Activated B cell treated with CpG ODN at 0.5 μM for 24 hours (primary cell): ENCODE measurements around the gene LSM2. TPM values are rescaled to one million over a fixed set of nuclear protein-coding genes. Genes with fewer than 3 reads are reported as not detected.

Source experiments
- ATAC-seq: fragments of 200-7000 bp; cut with Tn5 transposase; one replicate; pipeline ENCODE4 v1.10.0; 2021; ENCODE audit warnings: low read depth, mild to moderate bottlenecking, moderate library complexity
- CTCF ChIA-PET: fragments of 350-600 bp; sonication (Branson Sonifier 250); formaldehyde crosslinking; loops from one replicate; lab custom pipeline; 2021; ENCODE audit warnings: antibody characterized with exemption; lab: Charles Lee
- POLR2A ChIA-PET: fragments of 350-600 bp; sonication (Branson Sonifier 250); formaldehyde crosslinking; loops from one replicate; lab custom pipeline; 2021; ENCODE audit warnings: antibody characterized with exemption; lab: Charles Lee
- DNase-seq: peaks from one replicate; pipeline ENCODE4 v3.0.0; 2022
- H3K27ac Mint-ChIP-seq: one replicate; pipeline ENCODE4 v1.8.0; 2020; ENCODE audit warnings: mixed read lengths
- H3K27me3 Mint-ChIP-seq: one replicate; pipeline ENCODE4 v1.8.0; 2021; ENCODE audit warnings: mixed read lengths
- H3K36me3 Mint-ChIP-seq: one replicate; pipeline ENCODE4 v1.8.0; 2021; ENCODE audit warnings: low read depth, mixed read lengths
- H3K4me1 Mint-ChIP-seq: one replicate; pipeline ENCODE4 v1.8.0; 2021; ENCODE audit warnings: mixed read lengths
- H3K4me3 Mint-ChIP-seq: one replicate; pipeline ENCODE4 v1.8.0; 2020; ENCODE audit warnings: mild to moderate bottlenecking, mixed read lengths
- H3K9me3 Mint-ChIP-seq: one replicate; pipeline ENCODE4 v1.8.0; 2020; ENCODE audit warnings: mixed read lengths
- intact Hi-C: fragments of 100-400 bp; cut with micrococcal nuclease; formaldehyde crosslinking; loops from one replicate; pipeline ENCODE4 v1.15.1; 2024
- total RNA-seq: library from RNA; stranded (reverse); gene quantifications from 2 replicates; pipeline ENCODE4 v1.2.3, GENCODE V29; 2022
- TF ChIP-seq, protein P1 (sequence below): fragments of 200-600 bp; IDR thresholded peaks from one replicate; pipeline ENCODE4 v1.8.0; 2022; ENCODE audit warnings: antibody characterized with exemption, mild to moderate bottlenecking

Gene LSM2
- total RNA-seq, 1 donor from 2014 or later: 61.8 TPM

- ChIA-PET CTCF (no interaction called here), POLR2A (no interaction called here)
- no peak overlapping the region for H3K4me3 Mint-ChIP-seq
- H3K27me3 Mint-ChIP-seq: no peaks in the 10 kb centered on the region
- intact Hi-C loops: no loop called here
- H3K36me3 Mint-ChIP-seq: peaks cover 23% of the 10 kb centered on the region
- peaks cover 6% of the 10 kb centered on the region for H3K4me1 Mint-ChIP-seq
- no peaks in the 10 kb centered on the region for H3K9me3 Mint-ChIP-seq
- TF ChIP-seq, protein P1, sequence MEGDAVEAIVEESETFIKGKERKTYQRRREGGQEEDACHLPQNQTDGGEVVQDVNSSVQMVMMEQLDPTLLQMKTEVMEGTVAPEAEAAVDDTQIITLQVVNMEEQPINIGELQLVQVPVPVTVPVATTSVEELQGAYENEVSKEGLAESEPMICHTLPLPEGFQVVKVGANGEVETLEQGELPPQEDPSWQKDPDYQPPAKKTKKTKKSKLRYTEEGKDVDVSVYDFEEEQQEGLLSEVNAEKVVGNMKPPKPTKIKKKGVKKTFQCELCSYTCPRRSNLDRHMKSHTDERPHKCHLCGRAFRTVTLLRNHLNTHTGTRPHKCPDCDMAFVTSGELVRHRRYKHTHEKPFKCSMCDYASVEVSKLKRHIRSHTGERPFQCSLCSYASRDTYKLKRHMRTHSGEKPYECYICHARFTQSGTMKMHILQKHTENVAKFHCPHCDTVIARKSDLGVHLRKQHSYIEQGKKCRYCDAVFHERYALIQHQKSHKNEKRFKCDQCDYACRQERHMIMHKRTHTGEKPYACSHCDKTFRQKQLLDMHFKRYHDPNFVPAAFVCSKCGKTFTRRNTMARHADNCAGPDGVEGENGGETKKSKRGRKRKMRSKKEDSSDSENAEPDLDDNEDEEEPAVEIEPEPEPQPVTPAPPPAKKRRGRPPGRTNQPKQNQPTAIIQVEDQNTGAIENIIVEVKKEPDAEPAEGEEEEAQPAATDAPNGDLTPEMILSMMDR: no peak
- DNase-seq: no peak
- ATAC-seq: no peak
- no peak overlapping the region for H3K27ac Mint-ChIP-seq
These were observed 41.2 kb downstream of the LSM2 start for GRCh38 chr6:31765559-31765909.

- Mint-ChIP-seq H3K27ac (no peak overlapping the region), H3K9me3 (no peaks in the 10 kb centered on the region), H3K36me3 (peaks cover 29% of the 10 kb centered on the region), H3K4me1 (no peaks in the 10 kb centered on the region), H3K4me3 (no peak overlapping the region), H3K27me3 (no peaks in the 10 kb centered on the region)
- CTCF ChIA-PET: no interaction called here
- intact Hi-C loops: no loop called here
- ATAC-seq: no peak
- POLR2A ChIA-PET: no interaction called here
- TF ChIP-seq, protein P1: no peak
- DNase-seq: no peak
These were observed 42.6 kb downstream of the LSM2 start for GRCh38 chr6:31764198-31764597.

DNA sequence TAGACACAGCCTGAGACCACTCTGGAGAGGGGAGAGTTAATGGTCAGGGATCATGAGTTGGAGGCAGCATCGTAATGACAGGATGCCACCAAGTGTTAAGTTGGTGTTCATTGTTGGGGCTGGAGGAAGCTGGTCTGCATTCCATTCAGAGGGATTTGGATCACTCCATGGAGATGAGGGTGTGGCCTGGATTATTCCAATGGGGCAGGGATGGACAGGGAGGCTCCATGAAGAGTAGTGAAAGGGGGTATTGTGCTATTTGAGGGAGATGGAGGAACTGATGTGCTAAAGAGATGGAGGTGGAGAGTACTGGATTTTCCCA, 43.2 kb downstream of the LSM2 start:
- no peak for DNase-seq
- Mint-ChIP-seq H3K36me3 (peaks cover 33% of the 10 kb centered on the region), H3K9me3 (no peaks in the 10 kb centered on the region), H3K27me3 (no peaks in the 10 kb centered on the region), H3K4me1 (no peaks in the 10 kb centered on the region), H3K27ac (no peak overlapping the region), H3K4me3 (no peak overlapping the region)
- ChIA-PET CTCF (no interaction called here), POLR2A (no interaction called here)
- intact Hi-C loops: no loop called here
- no peak for ATAC-seq
- TF ChIP-seq, protein P1: no peak

- no peaks in the 10 kb centered on the region for H3K27me3 Mint-ChIP-seq
- no peak for ATAC-seq
- H3K4me1 Mint-ChIP-seq: no peaks in the 10 kb centered on the region
- TF ChIP-seq, protein P1: no peak
- no peaks in the 10 kb centered on the region for H3K9me3 Mint-ChIP-seq
- POLR2A ChIA-PET: no interaction called here
- CTCF ChIA-PET: no interaction called here
- H3K36me3 Mint-ChIP-seq: peaks cover 33% of the 10 kb centered on the region
- no peak for DNase-seq
- no peak overlapping the region for H3K4me3 Mint-ChIP-seq
- intact Hi-C loops: no loop called here
- no peak overlapping the region for H3K27ac Mint-ChIP-seq
These were observed 43.7 kb downstream of the LSM2 start for GRCh38 chr6:31762878-31763618.

DNA sequence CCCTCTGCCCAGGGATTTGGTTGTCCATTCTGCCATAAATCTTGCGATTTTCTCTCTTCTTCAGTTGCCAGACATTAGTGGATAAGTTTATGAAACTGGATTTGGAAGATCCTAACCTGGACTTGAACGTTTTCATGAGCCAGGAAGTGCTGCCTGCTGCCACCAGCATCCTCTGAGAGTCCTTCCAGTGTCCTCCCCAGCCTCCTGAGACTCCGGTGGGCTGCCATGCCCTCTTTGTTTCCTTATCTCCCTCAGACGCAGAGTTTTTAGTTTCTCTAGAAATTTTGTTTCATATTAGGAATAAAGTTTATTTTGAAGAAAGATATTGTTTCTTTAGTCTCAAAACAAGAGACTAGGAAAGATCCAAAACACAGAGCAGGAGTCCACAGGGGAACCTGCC, 44.4 kb downstream of the LSM2 start, which contains the start of gene SAPCD1:
Gene SAPCD1 (plus strand): TSS at position 301 of the 400 bp plus-strand sequence. CDS start 399 bp downstream, outside the sequence.
- no peak within 1 kb of the TSS for H3K4me3 Mint-ChIP-seq
- no peak within 1 kb of the TSS for H3K27ac Mint-ChIP-seq
- TF ChIP-seq, protein P1: no peak
- no peaks in the 10 kb centered on the region for H3K4me1 Mint-ChIP-seq
- intact Hi-C loops: no loop called here
- no peak for DNase-seq
- ChIA-PET POLR2A (no interaction called here), CTCF (no interaction called here)
- no peaks in the 10 kb centered on the region for H3K27me3 Mint-ChIP-seq
- ATAC-seq: no peak
- H3K36me3 Mint-ChIP-seq: peaks cover 33% of the 10 kb centered on the region
- H3K9me3 Mint-ChIP-seq: no peaks in the 10 kb centered on the region
